Measurements from ENCODE around the gene STXBP5.

STXBP5 gene

GRCh38 chr6:147321260-147321659 is 117.0 kb downstream of the STXBP5 start:
- H3K4me1 ChIP-seq (ENCODE audit: control insufficient read depth, insufficient read depth, low read length) = no peaks in the 10 kb centered on the region
- ChIA-PET CTCF (interaction anchor here (0.7 kb wide), 1 partner anchor 121 kb away, joined by 4 read pairs; no protein-coding TSS in a partner anchor), POLR2A (no interaction called here)
- TF ChIP-seq ZNF521 (tag by site-specific recombination; IDR thresholded peaks at IDR 0.05) (no peak), ZNF561 (tag by site-specific recombination; IDR thresholded peaks at IDR 0.05; ENCODE audit: borderline replicate concordance) (no peak), ZIC2 (tag by site-specific recombination; IDR thresholded peaks at IDR 0.05) (no peak), PRDM10 (tag by site-specific recombination; IDR thresholded peaks at IDR 0.05) (no peak), ZNF19 (tag by site-specific recombination; IDR thresholded peaks at IDR 0.05; ENCODE audit: low read depth) (no peak), ZNF214 (tag by site-specific recombination; IDR thresholded peaks at IDR 0.05; ENCODE audit: borderline replicate concordance) (no peak), ZNF132 (tag by site-specific recombination; IDR thresholded peaks at IDR 0.05; ENCODE audit: borderline replicate concordance) (no peak), PRDM4 (tag by site-specific recombination; IDR thresholded peaks at IDR 0.05) (no peak), KLF8 (tag by site-specific recombination; IDR thresholded peaks at IDR 0.05) (no peak), ZNF404 (tag by site-specific recombination; IDR thresholded peaks at IDR 0.05) (no peak), ZNF138 (tag by site-specific recombination; IDR thresholded peaks at IDR 0.05; ENCODE audit: borderline replicate concordance) (no peak), ZNF510 (tag by site-specific recombination; IDR thresholded peaks at IDR 0.05; ENCODE audit: insufficient replicate concordance) (no peak), ZNF366 (tag by site-specific recombination; conservative IDR thresholded peaks at IDR 0.05) (no peak), ZNF558 (tag by site-specific recombination; IDR thresholded peaks at IDR 0.05) (no peak), ZBTB49 (tag by site-specific recombination; IDR thresholded peaks at IDR 0.05; ENCODE audit: low read depth) (no peak), ZNF362 (tag by site-specific recombination; IDR thresholded peaks at IDR 0.05) (no peak), ZNF10 (tag by site-specific recombination; IDR thresholded peaks at IDR 0.05) (no peak), OSR2 (tag by site-specific recombination; IDR thresholded peaks at IDR 0.05) (no peak)
- no peak overlapping the region for H3K27ac ChIP-seq (ENCODE audit: extremely low read depth, low read depth, low read length)
- H3K36me3 ChIP-seq (ENCODE audit: control insufficient read depth in 2 of 2, insufficient read depth in 1 of 2, low read length in 2 of 2) = peaks cover 8 to 27% of the 10 kb centered on the region in 2 experiments
- H3K9me3 ChIP-seq (ENCODE audit: control insufficient read depth, insufficient read depth, low read depth, low read length) = no peaks in the 10 kb centered on the region
- no peak overlapping the region for H3K4me3 ChIP-seq (ENCODE audit: low read depth, low read length)

Data from HEK293 (cell line).